Muscle of back (tissue), 11 donors: ENCODE results near the gene MICAL2. TPM values are rescaled to one million over a fixed set of nuclear protein-coding genes. Genes with fewer than 3 reads are reported as not detected.

ENCODE experiments used
- DNase-seq, 3 donors: peaks; one replicate each; pipeline versions ENCODE4 v3.0.0 to v3.0.0-alpha.2; 2013
- polyA plus RNA-seq, 10 donors: library from polyadenylated mRNA; unstranded; fragments of 120-200 nt; gene quantifications; one replicate each; pipeline ENCODE4 v1.2.1, GENCODE V29; 2013; ENCODE audit not compliant: insufficient read length in 10 of 10

MICAL2 gene
- polyA plus RNA-seq, 10 donors: 14.6 to 25.0 (median 22.0) TPM

GRCh38 chr11:12114193-12115033 is 4.0 kb downstream of the MICAL2 start:
- DNase-seq: no peak

- no peak for DNase-seq
These were observed 6.1 kb downstream of the MICAL2 start for GRCh38 chr11:12116425-12117032.

DNA sequence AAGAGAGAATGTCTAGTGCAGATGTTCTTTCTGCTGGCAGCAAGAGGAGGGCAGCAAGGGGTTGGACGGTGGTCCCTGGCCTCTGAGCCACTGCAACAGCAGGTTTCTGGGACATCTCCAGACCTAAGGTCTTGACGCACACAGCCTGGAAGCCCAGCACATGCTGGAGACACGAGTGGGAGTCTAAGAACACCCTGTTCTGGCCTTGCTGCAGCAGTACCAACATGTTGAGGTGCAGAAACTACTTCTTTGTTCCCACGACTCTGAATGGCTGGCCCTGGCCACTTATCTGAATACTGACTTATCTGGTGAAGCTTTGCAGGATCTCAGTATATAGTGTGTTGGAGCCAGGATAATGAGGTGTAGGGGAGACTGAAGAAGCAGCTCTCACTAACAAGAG is 6.8 kb downstream of the MICAL2 start:
- no peak for DNase-seq

GRCh38 chr11:12117611-12118010 is 7.2 kb downstream of the MICAL2 start:
- no peak for DNase-seq

DNA sequence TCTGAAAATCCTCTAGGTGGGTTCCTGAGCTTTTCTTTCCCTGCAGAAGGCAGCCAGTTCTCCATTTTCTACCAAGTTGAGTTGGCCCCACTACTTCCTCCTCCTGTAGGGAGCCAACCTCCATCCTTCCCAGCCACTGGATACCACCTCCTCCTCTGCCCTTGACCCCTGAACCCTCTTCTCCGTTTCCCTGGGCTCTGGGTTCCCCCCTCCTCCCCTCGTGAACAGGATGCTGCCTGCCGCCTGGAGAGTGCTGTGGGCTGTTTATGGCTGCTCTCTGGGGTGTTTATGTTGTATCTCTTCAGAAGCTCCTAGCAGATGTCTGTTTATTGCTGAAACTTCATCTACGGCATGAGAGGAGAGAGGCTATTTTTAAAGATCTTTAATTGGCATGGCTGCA is 8.6 kb downstream of the MICAL2 start:
- DNase-seq: peak in 1 of 3 donors; percentile 51

DNA sequence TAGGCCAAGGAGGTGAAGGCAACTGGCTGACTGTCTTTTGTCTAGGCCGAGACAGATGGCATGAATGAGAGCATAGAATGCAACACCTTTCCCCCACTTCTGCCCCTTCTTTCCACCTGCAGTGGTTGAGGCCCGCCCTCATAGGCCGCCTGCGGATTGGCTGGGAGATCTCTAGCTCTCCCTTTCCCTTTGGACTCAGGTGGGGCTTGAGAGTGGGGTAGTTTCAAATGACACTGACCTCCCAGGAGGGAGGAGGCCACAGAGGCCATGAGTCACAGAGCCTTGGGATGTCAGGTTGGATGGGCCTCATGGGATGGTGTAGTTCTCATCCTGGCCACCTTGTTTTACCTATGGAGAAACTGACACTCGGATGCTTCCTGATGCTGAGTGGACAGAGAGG is 9.1 kb downstream of the MICAL2 start:
- no peak for DNase-seq

- DNase-seq: no peak
These were observed 9.9 kb downstream of the MICAL2 start for GRCh38 chr11:12120031-12121008.

DNA sequence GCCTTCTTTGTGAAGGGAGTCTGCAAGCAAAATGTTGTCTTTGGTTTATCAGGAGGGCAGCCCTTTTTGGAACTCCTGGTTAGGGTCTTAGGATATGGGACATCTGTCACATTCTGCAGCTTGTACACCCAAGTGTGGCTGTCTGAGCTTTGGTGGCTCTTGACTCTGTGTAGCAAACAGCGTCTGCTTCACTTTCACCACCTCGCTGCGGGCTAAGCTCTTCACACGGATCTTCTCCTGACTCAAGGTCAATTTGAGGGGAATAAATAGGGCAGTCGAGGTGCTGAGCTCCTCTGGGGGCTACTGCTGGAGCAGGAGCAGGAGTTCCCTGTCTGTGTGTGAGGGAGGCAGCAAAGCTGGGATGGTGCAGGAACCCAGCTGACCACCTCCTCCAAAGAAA is 10.6 kb downstream of the MICAL2 start:
- DNase-seq: no peak

DNA sequence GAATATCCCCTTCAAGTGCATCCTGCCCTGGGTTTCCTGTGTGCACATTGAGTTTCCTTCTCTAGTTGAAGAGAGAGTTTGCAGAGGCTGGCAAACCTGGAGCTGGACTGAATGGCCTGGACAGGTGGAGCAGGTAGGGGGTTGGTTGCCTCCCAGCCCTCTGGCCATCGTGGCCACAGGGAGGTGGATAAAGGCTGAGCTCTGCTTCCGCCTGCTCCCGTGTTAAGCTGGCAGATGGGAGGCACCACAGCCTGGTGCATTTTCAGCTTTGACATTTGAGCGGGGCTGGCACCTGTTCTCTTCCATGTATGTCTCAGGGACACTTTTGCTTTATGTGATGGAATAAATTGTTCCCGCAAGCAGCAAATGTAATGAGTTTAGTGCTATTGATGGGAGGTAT is 11.1 kb downstream of the MICAL2 start:
- no peak for DNase-seq

- DNase-seq: no peak
These were observed 11.7 kb downstream of the MICAL2 start for GRCh38 chr11:12122083-12122482.

- peak in 1 of 3 donors; percentile 69 for DNase-seq
These were observed 12.9 kb downstream of the MICAL2 start for GRCh38 chr11:12123273-12123672.

DNA sequence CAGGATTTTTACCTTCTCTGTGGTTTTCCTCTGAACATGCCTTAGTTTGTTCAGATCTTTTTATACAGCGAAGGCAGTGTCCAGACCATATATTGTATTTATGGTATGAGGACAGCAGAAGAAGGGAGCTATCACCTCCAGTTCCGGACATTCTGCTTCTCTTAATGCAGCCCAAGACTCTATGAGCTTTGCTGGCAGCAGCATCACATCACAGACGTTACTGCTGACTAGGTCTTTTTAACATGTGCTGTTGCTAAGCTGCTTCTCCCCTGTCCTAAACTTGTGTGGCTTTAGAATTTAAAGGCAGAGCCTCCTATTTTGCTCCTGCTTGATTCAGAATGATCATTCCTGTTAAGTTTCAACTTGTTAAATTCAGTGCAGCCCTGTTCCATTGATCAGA is 13.4 kb downstream of the MICAL2 start:
- no peak for DNase-seq

DNA sequence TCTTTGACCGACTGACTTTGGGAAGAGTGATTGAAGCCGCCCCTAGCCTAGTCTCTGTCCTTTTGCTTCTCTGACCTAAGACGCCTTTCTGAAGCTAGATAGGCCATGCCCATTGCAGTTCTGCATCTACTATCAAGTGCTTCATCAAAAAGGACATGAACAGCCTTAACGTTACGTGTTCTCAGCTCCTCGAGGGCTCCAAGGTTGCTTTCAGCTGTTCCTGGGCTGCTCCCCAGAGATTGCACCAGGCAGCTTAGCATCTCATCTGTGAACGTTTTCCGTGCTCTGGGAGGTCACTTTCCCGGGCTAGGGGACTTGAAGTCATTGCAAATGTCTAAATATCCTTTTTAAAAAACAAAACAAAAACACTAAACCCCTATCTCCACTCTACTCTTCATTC is 13.9 kb downstream of the MICAL2 start:
- no peak for DNase-seq

DNA sequence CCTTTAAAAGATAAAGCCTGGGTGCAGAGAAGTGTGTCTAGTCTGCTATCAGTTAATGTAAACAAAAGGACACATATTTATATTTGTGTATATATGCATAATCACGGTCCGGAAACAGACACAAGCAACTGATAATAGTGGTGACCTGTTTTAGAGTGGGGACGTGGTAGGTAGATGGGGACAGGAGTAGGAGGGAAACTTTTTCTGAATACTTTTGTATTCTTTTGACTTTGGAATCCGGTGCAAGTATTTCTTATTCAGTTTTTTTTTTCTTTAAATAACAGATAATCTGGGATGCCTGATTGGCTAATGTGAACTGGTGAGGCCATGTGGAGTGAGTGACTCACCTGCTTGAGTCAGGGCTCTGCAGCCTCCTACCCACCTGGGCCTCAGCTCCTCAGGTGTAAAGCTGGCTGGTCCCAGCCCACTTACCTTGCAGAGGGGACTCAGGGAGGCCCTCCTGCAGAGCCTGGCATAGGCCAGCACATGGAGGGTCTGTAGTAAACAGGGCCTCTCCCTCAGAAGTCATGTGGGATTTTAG is 15.3 kb downstream of the MICAL2 start:
- DNase-seq: no peak

DNA sequence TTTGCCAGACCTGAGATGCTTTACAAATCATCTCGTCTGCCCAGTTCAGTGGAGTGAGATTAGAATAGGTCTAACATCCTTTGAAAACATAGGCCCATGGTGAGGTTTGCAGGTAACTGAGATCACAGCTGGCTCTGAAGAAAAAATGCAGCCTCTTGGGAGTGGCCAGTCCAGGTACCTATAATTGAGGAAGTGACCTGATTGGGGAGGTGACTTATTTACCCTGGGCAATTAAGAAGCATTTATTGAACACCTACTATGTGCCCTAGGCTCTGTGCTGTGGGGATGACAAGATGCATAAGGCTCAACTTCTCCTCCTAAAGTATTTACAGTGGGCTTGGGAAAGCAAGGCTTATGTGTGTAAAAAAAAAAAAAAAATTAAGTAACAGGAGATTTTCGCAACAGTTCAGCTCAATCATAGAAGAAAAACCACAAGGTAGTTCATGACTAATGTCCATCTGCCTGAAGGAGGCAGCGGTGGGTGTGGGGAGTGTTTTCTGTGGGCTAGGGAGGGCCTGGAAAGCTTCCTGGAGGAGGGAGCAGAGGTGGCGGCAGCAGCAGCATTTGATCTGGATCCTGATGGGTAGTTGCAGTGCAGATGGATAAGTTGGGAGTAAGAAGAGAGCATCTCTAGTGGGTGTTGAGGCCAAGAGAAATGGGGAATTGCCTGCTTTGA is 16.1 kb downstream of the MICAL2 start:
- peak in 1 of 3 donors; percentile 67 for DNase-seq

DNA sequence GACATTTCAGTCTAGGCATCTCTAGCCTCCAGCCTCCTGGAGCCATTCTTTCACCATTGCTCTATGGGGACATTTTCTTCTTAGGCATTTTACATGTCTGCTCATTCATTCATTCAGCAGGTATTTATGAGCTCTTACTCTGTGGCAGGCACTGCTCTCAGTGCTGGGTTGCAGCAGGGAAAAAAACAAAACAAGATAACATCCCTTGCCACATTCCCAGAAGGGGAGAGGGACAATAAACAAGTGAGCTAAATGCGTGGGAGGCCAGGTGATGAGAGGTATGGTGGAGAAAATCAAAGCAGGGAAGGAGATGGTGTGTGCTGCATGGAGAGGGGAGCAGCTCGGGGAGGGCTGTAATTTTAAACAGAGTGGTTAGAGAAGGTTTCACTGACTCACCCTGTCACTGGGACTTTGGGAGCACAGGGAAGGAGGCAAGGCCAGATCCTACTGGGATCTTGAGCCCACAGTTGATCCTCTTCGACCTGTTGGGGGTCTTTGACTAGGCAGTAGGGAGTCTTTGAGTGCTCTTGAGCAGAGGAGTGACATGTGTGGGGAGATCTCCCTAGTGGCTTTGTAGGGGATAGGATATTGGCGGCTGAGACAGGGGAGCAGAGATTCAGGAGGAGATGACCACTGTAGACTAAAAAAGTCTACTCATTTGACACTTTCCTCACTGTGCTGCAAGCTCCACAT is 17.0 kb downstream of the MICAL2 start:
- DNase-seq: no peak

GRCh38 chr11:12128301-12128751 is 17.9 kb downstream of the MICAL2 start:
- DNase-seq: no peak

DNA sequence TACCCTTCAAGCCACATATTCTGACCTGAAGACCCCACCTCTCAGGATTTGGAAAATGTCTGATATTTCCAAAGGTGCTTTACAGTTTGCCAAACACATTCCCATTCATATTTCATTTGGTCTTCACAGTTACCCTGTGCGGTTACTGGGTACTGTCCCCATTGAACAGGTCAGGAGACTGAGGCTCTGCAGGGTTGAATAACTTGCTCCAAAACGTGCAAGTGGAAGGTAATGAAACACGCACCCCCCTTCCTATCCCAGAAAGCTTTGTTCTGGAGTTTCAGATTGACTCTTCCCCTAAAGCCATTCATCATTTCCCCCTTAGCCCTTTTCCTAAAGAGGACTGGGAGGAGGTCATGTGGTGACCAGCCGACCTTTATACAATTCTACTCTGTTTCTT is 18.8 kb downstream of the MICAL2 start:
- no peak for DNase-seq

DNA sequence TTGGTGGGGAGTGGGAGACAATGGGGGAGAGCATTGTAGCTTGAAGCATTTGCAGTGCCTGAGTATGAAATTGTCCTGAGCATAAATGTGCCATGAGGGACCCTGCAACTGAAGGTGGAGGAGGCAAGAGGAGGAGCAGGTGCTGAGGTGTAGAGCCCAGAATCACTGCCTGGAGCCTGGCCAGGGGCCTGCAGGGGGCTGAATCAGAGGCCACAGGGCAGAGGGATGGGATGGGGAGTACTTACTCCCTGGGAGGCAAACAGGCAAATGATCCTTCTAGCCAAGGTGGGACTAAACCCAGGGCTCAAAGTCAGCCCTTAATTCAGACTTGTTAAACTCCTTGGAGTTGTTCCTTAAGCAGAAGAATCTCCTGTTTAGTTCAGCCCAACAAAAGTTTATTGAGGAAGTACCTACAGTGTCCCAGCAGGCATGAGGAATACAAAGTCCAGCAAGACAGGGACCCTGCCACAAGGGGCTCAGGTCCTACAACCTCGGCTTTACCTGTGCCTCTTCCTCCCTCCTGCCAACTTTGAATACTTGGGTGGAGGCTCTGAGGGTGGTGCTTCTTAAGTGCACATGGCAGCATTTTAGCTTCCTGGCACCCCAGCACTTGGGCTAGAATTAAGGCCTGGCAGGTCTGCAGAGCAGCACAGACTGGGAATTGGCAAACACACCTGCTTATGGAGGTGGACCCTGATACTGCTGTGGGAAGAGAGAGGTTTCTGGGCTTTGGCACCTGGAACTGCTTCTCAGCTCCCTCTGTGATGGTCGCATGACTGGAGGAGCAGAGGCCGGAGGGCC is 20.0 kb downstream of the MICAL2 start:
- no peak for DNase-seq
